Measurements from ENCODE around the gene TTYH3. TPM values are rescaled to one million over a fixed set of nuclear protein-coding genes. Genes with fewer than 3 reads are reported as not detected.
A peak's percentile ranks its signal among the peaks of the same experiment; 100 is the strongest.

The TTYH3 gene
- total RNA-seq, 2 donors from 2014 or later = 7.0 to 11.1 TPM

DNA sequence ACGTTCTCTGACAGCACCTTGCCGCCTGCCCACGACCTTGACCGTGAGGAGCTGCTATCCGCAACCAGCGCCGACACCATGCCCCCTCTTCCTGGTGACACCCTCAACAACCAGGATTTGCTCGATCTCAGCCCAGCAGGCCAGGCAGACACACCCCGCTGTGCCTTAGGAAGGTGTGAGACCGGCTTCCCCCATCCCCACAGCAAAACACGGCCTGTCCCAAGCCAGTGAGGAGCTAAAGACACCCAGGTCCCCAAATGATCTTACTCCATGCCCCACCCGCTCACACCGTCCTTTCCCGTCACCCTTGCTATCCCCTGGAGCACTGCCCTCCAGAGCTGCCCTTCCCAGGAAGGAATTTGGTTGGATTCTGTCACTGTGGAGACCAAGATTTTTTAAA, 21.3 kb upstream of the TTYH3 start:
- Histone ChIP-seq H3K4me1 (peaks cover 0 to 61% of the 10 kb centered on the region in 2 donors), H3K36me3 (no peaks in the 10 kb centered on the region), H3K4me3 (no peak overlapping the region), H3K9me3 (no peaks in the 10 kb centered on the region), H3K27me3 (no peaks in the 10 kb centered on the region), H3K27ac (no peak overlapping the region)
- TF ChIP-seq, protein P1, sequence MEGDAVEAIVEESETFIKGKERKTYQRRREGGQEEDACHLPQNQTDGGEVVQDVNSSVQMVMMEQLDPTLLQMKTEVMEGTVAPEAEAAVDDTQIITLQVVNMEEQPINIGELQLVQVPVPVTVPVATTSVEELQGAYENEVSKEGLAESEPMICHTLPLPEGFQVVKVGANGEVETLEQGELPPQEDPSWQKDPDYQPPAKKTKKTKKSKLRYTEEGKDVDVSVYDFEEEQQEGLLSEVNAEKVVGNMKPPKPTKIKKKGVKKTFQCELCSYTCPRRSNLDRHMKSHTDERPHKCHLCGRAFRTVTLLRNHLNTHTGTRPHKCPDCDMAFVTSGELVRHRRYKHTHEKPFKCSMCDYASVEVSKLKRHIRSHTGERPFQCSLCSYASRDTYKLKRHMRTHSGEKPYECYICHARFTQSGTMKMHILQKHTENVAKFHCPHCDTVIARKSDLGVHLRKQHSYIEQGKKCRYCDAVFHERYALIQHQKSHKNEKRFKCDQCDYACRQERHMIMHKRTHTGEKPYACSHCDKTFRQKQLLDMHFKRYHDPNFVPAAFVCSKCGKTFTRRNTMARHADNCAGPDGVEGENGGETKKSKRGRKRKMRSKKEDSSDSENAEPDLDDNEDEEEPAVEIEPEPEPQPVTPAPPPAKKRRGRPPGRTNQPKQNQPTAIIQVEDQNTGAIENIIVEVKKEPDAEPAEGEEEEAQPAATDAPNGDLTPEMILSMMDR (IDR thresholded peaks at IDR 0.05) = no peak
- DNase-seq (ENCODE audit: low spot score) = no peak

DNA sequence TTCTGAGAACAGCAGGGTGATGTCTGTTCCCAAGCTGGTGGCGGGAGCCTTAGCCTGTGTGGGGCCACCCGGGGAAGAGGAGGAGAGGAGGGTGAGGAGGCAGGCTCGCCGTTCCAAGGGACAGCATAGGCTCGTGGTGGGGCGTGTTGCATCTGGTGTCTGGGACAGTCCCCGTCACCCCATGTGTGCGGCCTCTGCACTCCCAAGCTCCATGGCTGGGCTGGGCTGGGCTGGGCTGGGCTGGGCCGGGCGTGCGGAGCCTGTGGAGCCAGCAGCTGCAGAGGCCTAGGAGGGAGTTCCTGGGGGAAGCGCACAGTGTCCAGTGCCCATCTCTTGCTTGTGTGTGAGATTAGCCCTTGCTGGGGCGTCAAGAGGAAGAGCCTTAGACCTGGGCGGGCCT, 20.9 kb upstream of the TTYH3 start:
- Histone ChIP-seq H3K36me3 (no peaks in the 10 kb centered on the region), H3K27ac (no peak overlapping the region), H3K9me3 (no peaks in the 10 kb centered on the region), H3K4me3 (no peak overlapping the region), H3K4me1 (peaks cover 0 to 57% of the 10 kb centered on the region in 2 donors), H3K27me3 (no peaks in the 10 kb centered on the region)
- no peak for DNase-seq (ENCODE audit: low spot score)
- TF ChIP-seq, protein P1 (IDR thresholded peaks at IDR 0.05) = no peak

DNA sequence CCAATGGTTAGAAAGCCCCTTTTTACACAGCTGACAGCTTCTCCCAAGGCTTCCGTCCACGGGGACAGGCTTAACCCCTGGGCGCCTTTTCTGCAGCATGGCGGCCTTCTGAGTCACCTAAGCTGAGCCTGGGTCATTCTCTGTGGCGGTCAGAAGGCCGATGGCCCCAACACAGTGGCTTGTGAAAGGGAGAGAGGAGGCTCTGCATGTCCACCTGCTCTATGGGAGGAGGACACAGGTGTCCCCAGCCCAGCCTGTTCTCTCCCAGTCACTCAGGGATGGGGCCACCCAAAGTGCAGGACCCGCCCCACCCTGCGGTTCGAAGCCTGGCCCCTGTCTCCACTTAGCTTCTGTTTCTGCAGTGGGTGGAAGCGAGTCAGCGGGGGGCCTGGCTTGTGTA, 20.4 kb upstream of the TTYH3 start:
- H3K27me3 ChIP-seq = no peaks in the 10 kb centered on the region
- H3K9me3 ChIP-seq = no peaks in the 10 kb centered on the region
- no peak overlapping the region for H3K4me3 ChIP-seq
- H3K27ac ChIP-seq = no peak overlapping the region
- DNase-seq (ENCODE audit: low spot score) = no peak
- H3K4me1 ChIP-seq = peaks cover 0 to 52% of the 10 kb centered on the region in 2 donors
- no peaks in the 10 kb centered on the region for H3K36me3 ChIP-seq
- TF ChIP-seq, protein P1 (IDR thresholded peaks at IDR 0.05) = no peak

DNA sequence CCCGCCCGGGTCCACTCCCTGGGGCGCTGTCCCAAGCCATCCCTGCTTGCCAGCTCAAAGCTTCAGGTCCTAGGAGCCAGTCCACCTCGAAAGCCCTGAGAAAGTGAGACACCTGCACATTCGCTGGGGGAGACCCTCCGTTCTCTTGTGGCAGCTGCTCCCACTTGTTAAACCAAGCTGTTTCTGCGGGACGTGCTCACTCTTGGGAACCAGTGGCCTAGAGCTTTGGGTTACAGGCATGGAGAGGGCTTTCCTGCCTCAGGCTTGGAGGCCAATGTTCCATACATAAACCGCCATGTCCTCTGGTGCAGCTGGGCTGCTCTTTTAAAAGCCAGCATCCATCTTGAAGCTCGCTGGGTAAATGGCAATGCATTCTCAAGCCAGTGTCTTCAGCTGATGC, 19.9 kb upstream of the TTYH3 start:
- Histone ChIP-seq H3K4me3 (no peak overlapping the region), H3K9me3 (no peaks in the 10 kb centered on the region), H3K4me1 (peaks cover 0 to 52% of the 10 kb centered on the region in 2 donors), H3K27ac (peak overlapping the region in 1 of 2 donors; percentile 87), H3K36me3 (no peaks in the 10 kb centered on the region), H3K27me3 (no peaks in the 10 kb centered on the region)
- TF ChIP-seq, protein P1 (IDR thresholded peaks at IDR 0.05) = no peak
- no peak for DNase-seq (ENCODE audit: low spot score)

DNA sequence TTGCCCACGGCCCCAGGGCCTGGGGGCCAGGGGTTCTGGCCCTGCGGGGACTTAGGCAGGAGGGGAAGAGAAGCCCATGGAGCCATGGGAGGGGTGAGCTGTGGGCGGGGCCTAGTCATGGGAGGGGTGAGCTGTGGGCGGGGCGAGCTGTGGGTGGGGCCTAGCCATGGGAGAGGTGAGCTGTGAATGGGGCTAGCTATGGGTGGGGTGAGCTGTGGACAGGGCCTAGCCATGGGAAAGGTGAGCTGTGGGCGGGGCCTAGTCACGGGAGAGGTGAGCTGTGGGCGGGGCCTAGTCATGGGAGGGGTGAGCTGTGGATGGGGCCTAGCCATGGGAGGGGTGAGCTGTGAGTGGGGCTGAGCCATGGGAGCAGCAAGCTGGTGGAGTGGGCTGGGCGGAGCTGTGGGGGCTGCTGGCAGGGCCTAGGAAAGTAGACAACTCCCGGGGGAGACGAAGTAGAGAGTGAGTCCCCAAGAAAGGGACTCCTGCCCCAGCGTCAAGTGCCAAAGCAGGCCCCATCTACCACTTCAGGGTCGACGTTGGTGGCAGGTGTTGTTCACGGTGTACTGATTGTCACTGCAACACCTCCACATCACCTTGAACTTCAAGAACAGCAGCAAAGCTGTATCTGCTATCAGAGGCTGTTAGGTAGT, 19.2 kb upstream of the TTYH3 start:
- Histone ChIP-seq H3K27ac (peak overlapping the region; percentile 74 to 87), H3K27me3 (no peaks in the 10 kb centered on the region), H3K9me3 (no peaks in the 10 kb centered on the region), H3K36me3 (no peaks in the 10 kb centered on the region), H3K4me3 (no peak overlapping the region), H3K4me1 (peaks cover 0 to 52% of the 10 kb centered on the region in 2 donors)
- DNase-seq (ENCODE audit: low spot score) = no peak
- TF ChIP-seq, protein P1 (IDR thresholded peaks at IDR 0.05) = no peak
